K562 (cell line): ENCODE results near the gene PTPN1. TPM values are rescaled to one million over a fixed set of nuclear protein-coding genes. Genes with fewer than 3 reads are reported as not detected.
A peak's percentile ranks its signal among the peaks of the same experiment; 100 is the strongest.

ENCODE experiments used
- ATAC-seq: fragments of 200-7000 bp; cut with Tn5 transposase; 3 replicates; pipeline ENCODE4 v1.9.1; 2020; ENCODE audit warnings: moderate library complexity
- BruUV-seq: library from RNA; stranded (reverse); fragments of 400-500 nt; replicated peaks from 2 replicates; lab custom pipeline; 2021; lab: Mats Ljungman, UMichigan
- CTCF ChIA-PET: fragments of 300-600 bp; formaldehyde crosslinking; extraction: SDS; loops from one replicate; lab custom pipeline; 2021; ENCODE audit warnings: low intra/inter-chr PET ratio; lab: Yijun Ruan, JAX
- POLR2A ChIA-PET: fragments of 300-600, 350-650 bp; sonication (Branson Sonifier 250); formaldehyde crosslinking; extraction: SDS; loops from one replicate; lab custom pipeline; 2021; ENCODE audit warnings: antibody characterized with exemption, inconsistent platforms; lab: Yijun Ruan, JAX
- DNase-seq, 4 experiments: peaks; one replicate each; pipeline versions ENCODE4 v3.0.0 to v3.0.0-alpha.2; 2011 to 2018; ENCODE audit warnings: low spot score in 3 of 4, mixed read lengths in 3 of 4; ENCODE audit errors: extremely low read depth in 1 of 4
- FAIRE-seq: peaks from 2 replicates; lab custom pipeline; 2011; peaks lifted over from hg19 to GRCh38; lab: Jason Lieb, UNC
- H2AFZ ChIP-seq: 2 replicates; pipeline ENCODE4 v1.6.0; 2011; ENCODE audit warnings: low read depth, low read length, control low read depth, inconsistent platforms
- H3K27ac ChIP-seq: fragments of 200-600 bp; 3 replicates; pipeline ENCODE4 v1.8.0; 2011; ENCODE audit warnings: low read depth, mild to moderate bottlenecking, control low read depth, inconsistent platforms, low read length, moderate library complexity, mixed read lengths; ENCODE audit errors: extremely low read depth
- H3K27me3 ChIP-seq, 2 experiments: fragments of 300-600 bp in 1 of 2; 2 replicates in 1 of 2; 3 replicates in 1 of 2; pipeline versions ENCODE4 v1.6.0 to v1.8.0; 2011; ENCODE audit warnings: inconsistent platforms in 2 of 2, low read length in 2 of 2, mild to moderate bottlenecking in 1 of 2, mixed read lengths in 1 of 2, moderate library complexity in 1 of 2; ENCODE audit not compliant: control insufficient read depth in 2 of 2, insufficient read depth in 2 of 2
- H3K36me3 ChIP-seq: fragments of 300-600 bp; 3 replicates; pipeline ENCODE4 v1.8.0; 2011; ENCODE audit warnings: mild to moderate bottlenecking, low read length, inconsistent platforms; ENCODE audit not compliant: control insufficient read depth, insufficient read depth
- H3K4me1 ChIP-seq, 2 experiments: fragments of 200-600 bp in 1 of 2; replicated peaks in 1 of 2; 2 replicates in 1 of 2; 3 replicates in 1 of 2; pipeline versions ENCODE4 v1.5.1 to v1.8.0; 2011; ENCODE audit warnings: inconsistent platforms in 2 of 2, low read length in 2 of 2, mild to moderate bottlenecking in 1 of 2, mixed read lengths in 1 of 2, moderate library complexity in 1 of 2; ENCODE audit not compliant: control insufficient read depth in 2 of 2, insufficient read depth in 2 of 2
- H3K4me2 ChIP-seq: 2 replicates; pipeline ENCODE4 v1.6.1; 2011; ENCODE audit warnings: low read length, control low read depth, inconsistent platforms, mixed read lengths; ENCODE audit not compliant: insufficient read depth
- H3K4me3 ChIP-seq: fragments of 200-600 bp; sonication (generic), shearing (Covaris generic); 2 replicates; pipeline ENCODE4 v1.5.1; 2016; ENCODE audit warnings: control low read depth, inconsistent platforms
- H3K79me2 ChIP-seq: fragments of 200-600 bp; 3 replicates; pipeline ENCODE4 v1.8.0; 2011; ENCODE audit warnings: low read length, inconsistent platforms; ENCODE audit not compliant: control insufficient read depth, insufficient read depth
- H3K9ac ChIP-seq, 2 experiments: 2 replicates each; pipeline versions ENCODE4 v1.6.0 to v1.6.1; 2011; ENCODE audit warnings: low read depth in 2 of 2, low read length in 2 of 2, control low read depth in 1 of 2, inconsistent platforms in 1 of 2, mild to moderate bottlenecking in 1 of 2, mixed read lengths in 1 of 2; ENCODE audit not compliant: insufficient read depth in 1 of 2
- H3K9me1 ChIP-seq: one replicate; pipeline ENCODE4 v1.6.0; 2011; ENCODE audit warnings: inconsistent platforms, mild to moderate bottlenecking, low read length, moderate library complexity; ENCODE audit not compliant: control insufficient read depth, insufficient read depth
- H3K9me3 ChIP-seq: replicated peaks from 2 replicates; pipeline ENCODE4 v1.5.1; 2011; ENCODE audit warnings: low read depth, low read length, inconsistent platforms; ENCODE audit not compliant: control insufficient read depth, insufficient read depth
- H4K20me1 ChIP-seq: replicated peaks from 2 replicates; pipeline ENCODE4 v1.6.1; 2011; ENCODE audit warnings: low read length, inconsistent platforms, mixed read lengths; ENCODE audit not compliant: control insufficient read depth, insufficient read depth
- CCNT2 ChIP-seq: IDR thresholded peaks from 2 replicates; pipeline ENCODE4 v1.6.1; 2011; ENCODE audit warnings: borderline replicate concordance, low read depth, mild to moderate bottlenecking, moderate library complexity, mixed read lengths, low read length; ENCODE audit not compliant: insufficient read length; ENCODE audit errors: extremely low read depth
- FOXJ2 ChIP-seq: fragments of 200-800 bp; sonication (Bioruptor generic); IDR thresholded peaks from 2 replicates; pipeline ENCODE4 v1.6.1; 2016; ENCODE audit warnings: missing genetic modification characterization, missing compliant biosample characterization
- PML ChIP-seq: IDR thresholded peaks from 2 replicates; pipeline ENCODE4 v1.6.1; 2012; ENCODE audit warnings: low read length, inconsistent platforms
- ZBTB17 ChIP-seq: fragments of 450-650 bp; formaldehyde crosslinking; IDR thresholded peaks from 2 replicates; pipeline ENCODE4 v1.4.0; 2020; ENCODE audit warnings: mild to moderate bottlenecking
- ZC3H11A ChIP-seq: IDR thresholded peaks from 2 replicates; pipeline ENCODE4 v1.6.1; 2012; ENCODE audit warnings: low read depth, low read length, improper control_type of control experiment
- ZNF445 ChIP-seq: fragments of 250-450 bp; sonication (Bioruptor Pico); IDR thresholded peaks from 2 replicates; pipeline ENCODE4 v1.4.0; 2020; ENCODE audit warnings: low read depth, mild to moderate bottlenecking, moderate library complexity
- ZNF609 ChIP-seq: sonication (generic); formaldehyde crosslinking; IDR thresholded peaks from 2 replicates; pipeline ENCODE4 v1.8.1; 2023; ENCODE audit warnings: missing genetic modification reagents, mild to moderate bottlenecking, borderline replicate concordance
- ZNF707 ChIP-seq: fragments of 250-450 bp; sonication (Bioruptor Pico); conservative IDR thresholded peaks from 2 replicates; pipeline ENCODE4 v1.8.0; 2022; ENCODE audit warnings: inconsistent platforms, mild to moderate bottlenecking, moderate library complexity
- WGBS: fragments of 100-300 bp; shearing (Covaris generic); methylation state at CpG from one replicate; pipeline ENCODE4 v1.1.6; 2016; ENCODE audit warnings: low coverage, mixed read lengths; ENCODE audit not compliant: insufficient coverage; ENCODE audit errors: missing lambda C conversion rate; 5-methylcytosine and 5-hydroxymethylcytosine counted together
- in situ Hi-C: fragments of 300-500 bp; cut with MboI; formaldehyde crosslinking; loops from 4 replicates; pipeline ENCODE4 v1.15.0; 2018; ENCODE audit warnings: inconsistent platforms, mixed read lengths
- intact Hi-C: fragments of 100-400 bp; cut with micrococcal nuclease; formaldehyde crosslinking; loops from 2 replicates; pipeline ENCODE4 v1.14.2; 2022
- polyA plus RNA-seq, 8 experiments: library from polyadenylated mRNA; depleted of rRNA in 4 of 8; stranded (reverse) in 5 of 8; unstranded in 3 of 8; fragments of >200 nt; fragmentation: Nextera tagmentation in 2 of 8; fragmentation: Illumina TruSeq in 1 of 8; extraction: Ambion mirVana in 2 of 8; extraction: Trizol in 1 of 8; gene quantifications; 2 replicates each; pipeline versions ENCODE4 v1.2.1 to v1.2.3, GENCODE V29; 2011 to 2014; ENCODE audit warnings: inconsistent platforms in 1 of 8, missing spikeins in 1 of 8
- total RNA-seq, 7 experiments: library from RNA; depleted of rRNA in 6 of 7; stranded (reverse); fragments of >200 nt in 6 of 7; fragmentation: Illumina TruSeq in 2 of 7; extraction: Trizol in 2 of 7; gene quantifications; 2 replicates each; pipeline versions ENCODE4 v1.2.1 to v1.2.3, GENCODE V29; 2011 to 2021; ENCODE audit warnings: low replicate concordance in 1 of 7
- TF ChIP-seq, protein P1 (sequence below): fragments of 450-650 bp; formaldehyde crosslinking; IDR thresholded peaks from 2 replicates; pipeline ENCODE4 v1.4.0; 2020; ENCODE audit warnings: mild to moderate bottlenecking, moderate library complexity

PTPN1 gene
- total and polyA plus RNA-seq, 9 of the 15 experiments (the other 6 are each of a cell fraction or from before 2014, with no cell fraction given) = 11.0 to 85.3 (median 54.0) TPM

DNA sequence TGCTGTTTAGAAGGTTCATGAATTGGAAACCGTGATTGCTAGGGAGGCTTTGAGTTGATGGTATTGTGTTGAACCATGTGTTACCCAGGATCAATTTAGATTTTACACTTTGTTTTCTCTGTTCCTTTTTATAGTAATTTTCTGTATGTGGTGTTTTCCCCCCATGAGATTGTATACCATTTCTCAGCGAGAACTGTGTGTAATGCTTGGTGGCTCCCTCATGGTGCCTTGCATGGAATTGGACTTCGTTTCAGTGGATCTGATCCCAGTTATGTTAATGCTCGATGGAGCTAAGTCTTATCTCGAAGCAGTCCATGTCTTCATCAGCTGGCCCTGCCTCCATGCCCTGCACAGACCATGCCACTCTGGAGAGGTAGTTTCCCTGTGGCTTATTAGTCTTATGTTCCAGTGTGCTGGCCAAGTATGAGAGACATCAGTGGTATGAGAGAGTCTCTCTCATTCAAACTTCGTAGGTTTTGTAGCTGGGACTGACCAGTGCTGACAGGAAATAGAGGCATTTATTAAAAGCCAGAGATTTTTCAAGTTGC lies 18.7 kb downstream of the PTPN1 start:
- Histone ChIP-seq H3K79me2 (peaks cover 95% of the 10 kb centered on the region), H3K4me1 (peaks cover 17 to 19% of the 10 kb centered on the region in 2 experiments)

GRCh38 chr20:50532221-50532620 lies 22.0 kb downstream of the PTPN1 start:
- H4K20me1 ChIP-seq = 0 out of 2 replicates have a peak, but pooled peaks cover 3% of the 10 kb centered on the region
- in situ Hi-C loops = no loop called here
- WGBS = 87% methylated on average over 6 of the region's 6 CpGs
- no peak overlapping the region for H3K4me2 ChIP-seq
- H3K4me3 ChIP-seq = no peak overlapping the region
- H3K79me2 ChIP-seq = peaks cover 94% of the 10 kb centered on the region
- intact Hi-C loops = no loop called here
- BruUV-seq = TSS peak; percentile 12
- ATAC-seq = no peak
- no peak for FAIRE-seq
- no peaks in the 10 kb centered on the region for H3K9me1 ChIP-seq
- no peaks in the 10 kb centered on the region for H3K9me3 ChIP-seq
- H3K27ac ChIP-seq = no peak overlapping the region
- CTCF ChIA-PET = interaction anchor here (0.6 kb wide), 1 partner anchor 845 kb away, joined by 3 read pairs; no protein-coding TSS in a partner anchor
- POLR2A ChIA-PET = interaction anchor here (0.6 to 1.0 kb wide), 4 partner anchors 9 to 390 kb away, joined by 3 to 4 read pairs (median 4); partner anchors contain the start of gene CEBPB
- H3K27me3 ChIP-seq = no peaks in the 10 kb centered on the region
- peaks cover 0 to 5% of the 10 kb centered on the region in 2 experiments; a peak in 3 of 5 replicates for H3K4me1 ChIP-seq
- H3K9ac ChIP-seq = no peak overlapping the region
- peaks cover 22% of the 10 kb centered on the region; the same call in 1 of the 3 replicates for H3K36me3 ChIP-seq
- no peak overlapping the region for H2AFZ ChIP-seq
- DNase-seq = no peak
- TF ChIP-seq FOXJ2 (no peak), ZNF609 (CRISPR knock-in tag) (no peak), ZNF445 (CRISPR knock-in tag) (no peak)
- TF ChIP-seq, protein P1, sequence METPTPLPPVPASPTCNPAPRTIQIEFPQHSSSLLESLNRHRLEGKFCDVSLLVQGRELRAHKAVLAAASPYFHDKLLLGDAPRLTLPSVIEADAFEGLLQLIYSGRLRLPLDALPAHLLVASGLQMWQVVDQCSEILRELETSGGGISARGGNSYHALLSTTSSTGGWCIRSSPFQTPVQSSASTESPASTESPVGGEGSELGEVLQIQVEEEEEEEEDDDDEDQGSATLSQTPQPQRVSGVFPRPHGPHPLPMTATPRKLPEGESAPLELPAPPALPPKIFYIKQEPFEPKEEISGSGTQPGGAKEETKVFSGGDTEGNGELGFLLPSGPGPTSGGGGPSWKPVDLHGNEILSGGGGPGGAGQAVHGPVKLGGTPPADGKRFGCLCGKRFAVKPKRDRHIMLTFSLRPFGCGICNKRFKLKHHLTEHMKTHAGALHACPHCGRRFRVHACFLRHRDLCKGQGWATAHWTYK = no peak

More for the DNA sequence above, 18.7 kb downstream of the PTPN1 start:
- no TSS peak for BruUV-seq
- no peak for DNase-seq
- CTCF ChIA-PET = no interaction called here
- Histone ChIP-seq H3K4me2 (no peak overlapping the region), H3K27ac (no peak overlapping the region), H3K36me3 (peaks cover 30% of the 10 kb centered on the region; the same call in 1 of the 3 replicates), H3K9me3 (no peaks in the 10 kb centered on the region), H4K20me1 (peaks cover 8% of the 10 kb centered on the region; the same call in 1 of the 2 replicates), H2AFZ (no peak overlapping the region), H3K27me3 (no peaks in the 10 kb centered on the region), H3K9me1 (no peaks in the 10 kb centered on the region), H3K9ac (no peak overlapping the region), H3K4me3 (no peak overlapping the region)
- TF ChIP-seq ZBTB17 (CRISPR knock-in tag) = no peak
- TF ChIP-seq CCNT2 = no peak
- no peak for TF ChIP-seq ZC3H11A
- no peak for TF ChIP-seq PML
- TF ChIP-seq ZNF707 (CRISPR knock-in tag) = no peak
- in situ Hi-C loops (no loop called here), intact Hi-C loops (no loop called here)
- WGBS = 64% methylated on average over 6 of the region's 6 CpGs
- no peak for ATAC-seq
- POLR2A ChIA-PET = interaction anchor here (0.6 to 1.0 kb wide), 3 partner anchors 12 to 506 kb away, joined by 3 to 13 read pairs (median 4); partner anchors contain the start of gene PTPN1
- FAIRE-seq = peak; percentile 49
